K562 (cell line): ENCODE results near the gene AQP2. TPM values are rescaled to one million over a fixed set of nuclear protein-coding genes. Genes with fewer than 3 reads are reported as not detected.

ENCODE experiments used
- ATAC-seq: fragments of 200-7000 bp; cut with Tn5 transposase; 3 replicates; pipeline ENCODE4 v1.9.1; 2020; ENCODE audit warnings: moderate library complexity
- BruUV-seq: library from RNA; stranded (reverse); fragments of 400-500 nt; replicated peaks from 2 replicates; lab custom pipeline; 2021; lab: Mats Ljungman, UMichigan
- CTCF ChIA-PET: fragments of 300-600 bp; formaldehyde crosslinking; extraction: SDS; loops from one replicate; lab custom pipeline; 2021; ENCODE audit warnings: low intra/inter-chr PET ratio; lab: Yijun Ruan, JAX
- POLR2A ChIA-PET: fragments of 300-600, 350-650 bp; sonication (Branson Sonifier 250); formaldehyde crosslinking; extraction: SDS; loops from one replicate; lab custom pipeline; 2021; ENCODE audit warnings: antibody characterized with exemption, inconsistent platforms; lab: Yijun Ruan, JAX
- DNase-seq, 4 experiments: peaks; one replicate each; pipeline versions ENCODE4 v3.0.0 to v3.0.0-alpha.2; 2011 to 2018; ENCODE audit warnings: low spot score in 3 of 4, mixed read lengths in 3 of 4; ENCODE audit errors: extremely low read depth in 1 of 4
- FAIRE-seq: peaks from 2 replicates; lab custom pipeline; 2011; peaks lifted over from hg19 to GRCh38; lab: Jason Lieb, UNC
- H2AFZ ChIP-seq: 2 replicates; pipeline ENCODE4 v1.6.0; 2011; ENCODE audit warnings: low read depth, low read length, control low read depth, inconsistent platforms
- H3K27ac ChIP-seq: fragments of 200-600 bp; 3 replicates; pipeline ENCODE4 v1.8.0; 2011; ENCODE audit warnings: low read depth, mild to moderate bottlenecking, control low read depth, inconsistent platforms, low read length, moderate library complexity, mixed read lengths; ENCODE audit errors: extremely low read depth
- H3K27me3 ChIP-seq, 2 experiments: fragments of 300-600 bp in 1 of 2; 2 replicates in 1 of 2; 3 replicates in 1 of 2; pipeline versions ENCODE4 v1.6.0 to v1.8.0; 2011; ENCODE audit warnings: inconsistent platforms in 2 of 2, low read length in 2 of 2, mild to moderate bottlenecking in 1 of 2, mixed read lengths in 1 of 2, moderate library complexity in 1 of 2; ENCODE audit not compliant: control insufficient read depth in 2 of 2, insufficient read depth in 2 of 2
- H3K36me3 ChIP-seq: fragments of 300-600 bp; 3 replicates; pipeline ENCODE4 v1.8.0; 2011; ENCODE audit warnings: mild to moderate bottlenecking, low read length, inconsistent platforms; ENCODE audit not compliant: control insufficient read depth, insufficient read depth
- H3K4me1 ChIP-seq, 2 experiments: fragments of 200-600 bp in 1 of 2; replicated peaks in 1 of 2; 2 replicates in 1 of 2; 3 replicates in 1 of 2; pipeline versions ENCODE4 v1.5.1 to v1.8.0; 2011; ENCODE audit warnings: inconsistent platforms in 2 of 2, low read length in 2 of 2, mild to moderate bottlenecking in 1 of 2, mixed read lengths in 1 of 2, moderate library complexity in 1 of 2; ENCODE audit not compliant: control insufficient read depth in 2 of 2, insufficient read depth in 2 of 2
- H3K4me2 ChIP-seq: 2 replicates; pipeline ENCODE4 v1.6.1; 2011; ENCODE audit warnings: low read length, control low read depth, inconsistent platforms, mixed read lengths; ENCODE audit not compliant: insufficient read depth
- H3K4me3 ChIP-seq: fragments of 200-600 bp; sonication (generic), shearing (Covaris generic); 2 replicates; pipeline ENCODE4 v1.5.1; 2016; ENCODE audit warnings: control low read depth, inconsistent platforms
- H3K79me2 ChIP-seq: fragments of 200-600 bp; 3 replicates; pipeline ENCODE4 v1.8.0; 2011; ENCODE audit warnings: low read length, inconsistent platforms; ENCODE audit not compliant: control insufficient read depth, insufficient read depth
- H3K9ac ChIP-seq, 2 experiments: 2 replicates each; pipeline versions ENCODE4 v1.6.0 to v1.6.1; 2011; ENCODE audit warnings: low read depth in 2 of 2, low read length in 2 of 2, control low read depth in 1 of 2, inconsistent platforms in 1 of 2, mild to moderate bottlenecking in 1 of 2, mixed read lengths in 1 of 2; ENCODE audit not compliant: insufficient read depth in 1 of 2
- H3K9me1 ChIP-seq: one replicate; pipeline ENCODE4 v1.6.0; 2011; ENCODE audit warnings: inconsistent platforms, mild to moderate bottlenecking, low read length, moderate library complexity; ENCODE audit not compliant: control insufficient read depth, insufficient read depth
- H3K9me3 ChIP-seq: replicated peaks from 2 replicates; pipeline ENCODE4 v1.5.1; 2011; ENCODE audit warnings: low read depth, low read length, inconsistent platforms; ENCODE audit not compliant: control insufficient read depth, insufficient read depth
- H4K20me1 ChIP-seq: replicated peaks from 2 replicates; pipeline ENCODE4 v1.6.1; 2011; ENCODE audit warnings: low read length, inconsistent platforms, mixed read lengths; ENCODE audit not compliant: control insufficient read depth, insufficient read depth
- GATA2 ChIP-seq: sonication (generic); formaldehyde crosslinking; IDR thresholded peaks from 2 replicates; pipeline ENCODE4 v1.4.0; 2020; ENCODE audit warnings: mild to moderate bottlenecking, missing genetic modification reagents
- HMBOX1 ChIP-seq: sonication (generic); IDR thresholded peaks from 2 replicates; pipeline ENCODE4 v1.6.1; 2016
- IRF2 ChIP-seq: sonication (generic); formaldehyde crosslinking; IDR thresholded peaks from 2 replicates; pipeline ENCODE4 v1.8.1; 2022; ENCODE audit warnings: mild to moderate bottlenecking, missing genetic modification reagents
- PML ChIP-seq: IDR thresholded peaks from 2 replicates; pipeline ENCODE4 v1.6.1; 2012; ENCODE audit warnings: low read length, inconsistent platforms
- PRDM10 ChIP-seq: fragments of 450-650 bp; IDR thresholded peaks from 2 replicates; pipeline ENCODE4 v1.6.1; 2018; ENCODE audit not compliant: partially characterized antibody
- RBBP5 ChIP-seq: fragments of 200-600 bp; sonication (generic); IDR thresholded peaks from 2 replicates; pipeline ENCODE4 v1.6.1; 2012; ENCODE audit warnings: borderline replicate concordance, mild to moderate bottlenecking, low read length, control low read depth, inconsistent platforms; ENCODE audit not compliant: insufficient read depth, poor library complexity, severe bottlenecking
- RREB1 ChIP-seq: fragments of 250-450 bp; sonication (Bioruptor Pico); IDR thresholded peaks from 2 replicates; pipeline ENCODE4 v1.4.0; 2020
- TAL1 ChIP-seq: fragments of 450-650 bp; IDR thresholded peaks from 2 replicates; pipeline ENCODE4 v1.6.1; 2016; ENCODE audit warnings: mild to moderate bottlenecking
- TRIM24 ChIP-seq, 2 experiments: fragments of 450-650 bp; IDR thresholded peaks; 2 replicates each; pipeline ENCODE4 v1.6.1; 2016
- ZBTB12 ChIP-seq: fragments of 250-450 bp; sonication (Bioruptor Pico); IDR thresholded peaks from 2 replicates; pipeline ENCODE4 v1.4.0; 2020
- ZEB2 ChIP-seq: fragments of 450-650 bp; IDR thresholded peaks from 2 replicates; pipeline ENCODE4 v1.6.1; 2016
- WGBS: fragments of 100-300 bp; shearing (Covaris generic); methylation state at CpG from one replicate; pipeline ENCODE4 v1.1.6; 2016; ENCODE audit warnings: low coverage, mixed read lengths; ENCODE audit not compliant: insufficient coverage; ENCODE audit errors: missing lambda C conversion rate; 5-methylcytosine and 5-hydroxymethylcytosine counted together
- in situ Hi-C: fragments of 300-500 bp; cut with MboI; formaldehyde crosslinking; loops from 4 replicates; pipeline ENCODE4 v1.15.0; 2018; ENCODE audit warnings: inconsistent platforms, mixed read lengths
- intact Hi-C: fragments of 100-400 bp; cut with micrococcal nuclease; formaldehyde crosslinking; loops from 2 replicates; pipeline ENCODE4 v1.14.2; 2022
- polyA plus RNA-seq, 8 experiments: library from polyadenylated mRNA; depleted of rRNA in 4 of 8; stranded (reverse) in 5 of 8; unstranded in 3 of 8; fragments of >200 nt; fragmentation: Nextera tagmentation in 2 of 8; fragmentation: Illumina TruSeq in 1 of 8; extraction: Ambion mirVana in 2 of 8; extraction: Trizol in 1 of 8; gene quantifications; 2 replicates each; pipeline versions ENCODE4 v1.2.1 to v1.2.3, GENCODE V29; 2011 to 2014; ENCODE audit warnings: inconsistent platforms in 1 of 8, missing spikeins in 1 of 8
- total RNA-seq, 7 experiments: library from RNA; depleted of rRNA in 6 of 7; stranded (reverse); fragments of >200 nt in 6 of 7; fragmentation: Illumina TruSeq in 2 of 7; extraction: Trizol in 2 of 7; gene quantifications; 2 replicates each; pipeline versions ENCODE4 v1.2.1 to v1.2.3, GENCODE V29; 2011 to 2021; ENCODE audit warnings: low replicate concordance in 1 of 7

AQP2 gene
- total and polyA plus RNA-seq, 9 of the 15 experiments (the other 6 are each of a cell fraction or from before 2014, with no cell fraction given), result not detected

GRCh38 chr12:49973361-49973830 is 22.9 kb downstream of the AQP2 start:
- BruUV-seq, result no TSS peak
- ChIA-PET CTCF (interaction anchor here (0.6 to 1.7 kb wide), 5 partner anchors 82 to 1245 kb away, joined by 3 to 5 read pairs (median 4); no protein-coding TSS in a partner anchor), POLR2A (interaction anchor here (0.6 kb wide), 1 partner anchor 517 kb away, joined by 3 read pairs; no protein-coding TSS in a partner anchor)
- WGBS, result 54% methylated on average over 19 of the region's 19 CpGs
- Histone ChIP-seq H3K9me1 (no peaks in the 10 kb centered on the region), H3K4me2 (no peak overlapping the region), H3K9ac (peak overlapping the region in 1 of 2 experiments; percentile 45; a peak in 1 of 4 replicates), H3K9me3 (no peaks in the 10 kb centered on the region), H4K20me1 (peaks cover 18% of the 10 kb centered on the region), H3K27me3 (peaks cover 28 to 59% of the 10 kb centered on the region in 2 experiments; a peak in 4 of 5 replicates), H3K79me2 (no peaks in the 10 kb centered on the region), H2AFZ (no peak overlapping the region), H3K36me3 (no peaks in the 10 kb centered on the region), H3K27ac (no peak overlapping the region), H3K4me3 (no peak overlapping the region), H3K4me1 (peaks cover 0 to 34% of the 10 kb centered on the region in 2 experiments; a peak in 2 of 5 replicates)
- FAIRE-seq (no peak), ATAC-seq (no peak), DNase-seq (no peak)
- in situ Hi-C loops (loop anchor here (5.0 kb wide), 1 partner anchor 94 kb away; no protein-coding TSS in a partner anchor), intact Hi-C loops (no loop called here)
- TF ChIP-seq TRIM24 (IDR thresholded peaks at IDR 0.05) (no peak), PML (no peak), ZEB2 (no peak), GATA2 (CRISPR knock-in tag) (no peak), ZBTB12 (no peak), RREB1 (no peak), IRF2 (CRISPR knock-in tag) (no peak), RBBP5 (peak; percentile 11), PRDM10 (no peak), TAL1 (no peak), HMBOX1 (no peak)
